Measurements from ENCODE around the gene CD34. TPM values are rescaled to one million over a fixed set of nuclear protein-coding genes. Genes with fewer than 3 reads are reported as not detected.

Gene CD34
- polyA plus RNA-seq, 4 donors, result 79.5 to 116 (median 99.1) TPM

DNA sequence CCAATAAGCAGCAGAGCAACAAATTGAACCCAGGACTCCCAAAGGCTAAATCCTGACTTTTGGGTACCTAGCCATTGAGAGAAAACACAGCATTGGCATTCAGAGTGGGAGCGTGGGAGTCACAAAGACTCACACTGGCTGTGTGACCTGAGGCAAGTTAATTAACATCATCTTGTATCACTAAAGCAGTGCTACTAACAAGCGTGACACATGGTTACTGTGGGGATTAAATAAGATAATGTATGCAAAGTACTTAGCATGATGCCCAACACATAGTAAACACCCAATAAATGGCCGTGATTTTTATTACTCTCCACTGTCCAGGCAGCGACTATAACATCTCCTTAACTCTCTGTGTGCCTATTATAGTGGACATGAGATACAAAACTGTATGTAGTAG, 73.3 kb downstream of the CD34 start:
- no peak for DNase-seq (ENCODE audit: low read depth in 4 of 4, low spot score in 2 of 4)

DNA sequence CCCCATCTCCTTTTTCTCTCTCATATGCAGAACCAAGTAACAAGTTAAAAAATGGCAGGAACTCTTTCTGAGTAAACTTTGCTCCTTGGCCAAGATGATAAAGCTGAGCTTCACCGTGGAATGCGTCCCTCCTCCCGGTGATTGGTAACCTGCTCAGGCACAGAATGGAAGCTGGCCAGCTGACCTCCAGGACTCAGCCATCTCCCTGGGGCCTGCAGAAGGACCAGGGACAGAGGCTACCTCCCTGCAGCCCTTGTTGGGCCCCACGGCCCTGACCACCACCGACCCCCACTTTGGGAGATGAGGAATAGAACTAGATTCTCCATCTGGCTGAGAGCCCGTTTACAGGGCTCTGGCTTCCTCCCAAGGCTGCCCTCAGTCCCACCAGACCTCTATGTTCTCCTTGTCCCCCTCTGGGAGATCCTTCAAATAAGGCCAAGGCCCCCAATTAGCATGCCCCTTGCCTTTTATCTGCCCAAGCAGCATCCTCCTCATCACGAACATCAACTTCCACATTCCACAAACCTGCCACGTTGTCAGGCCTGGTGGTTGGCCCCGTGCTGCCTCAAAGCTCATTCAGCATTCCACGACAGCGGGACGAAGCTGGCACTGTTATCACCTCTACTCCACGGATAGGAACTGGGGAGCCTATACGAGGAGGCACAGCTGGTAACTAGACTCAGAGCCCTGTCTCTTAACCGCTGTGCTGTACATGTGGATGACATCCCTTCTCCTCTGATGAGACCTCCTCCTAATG, 74.2 kb downstream of the CD34 start:
- DNase-seq (ENCODE audit: low read depth in 4 of 4, low spot score in 2 of 4), result no peak

DNA sequence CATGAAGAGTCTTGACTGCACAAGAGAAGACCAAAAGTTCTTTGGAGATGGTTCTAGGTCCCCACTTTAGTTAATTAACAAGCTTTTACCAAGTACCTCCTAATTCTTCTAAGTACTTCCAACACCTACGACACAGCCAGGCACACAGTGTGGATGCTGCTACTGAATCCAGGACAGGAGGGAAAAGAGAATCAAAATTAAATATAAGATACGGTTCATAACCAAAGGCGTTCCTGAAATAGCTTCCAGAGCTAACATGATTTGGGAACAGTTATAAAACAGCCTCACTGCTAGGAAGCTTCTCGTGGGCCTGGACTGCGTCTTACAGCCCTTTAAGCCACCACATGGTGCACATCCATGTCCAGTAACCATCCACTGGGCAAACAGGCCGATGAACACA, 75.0 kb downstream of the CD34 start:
- DNase-seq (ENCODE audit: low read depth in 4 of 4, low spot score in 2 of 4), result no peak

DNA sequence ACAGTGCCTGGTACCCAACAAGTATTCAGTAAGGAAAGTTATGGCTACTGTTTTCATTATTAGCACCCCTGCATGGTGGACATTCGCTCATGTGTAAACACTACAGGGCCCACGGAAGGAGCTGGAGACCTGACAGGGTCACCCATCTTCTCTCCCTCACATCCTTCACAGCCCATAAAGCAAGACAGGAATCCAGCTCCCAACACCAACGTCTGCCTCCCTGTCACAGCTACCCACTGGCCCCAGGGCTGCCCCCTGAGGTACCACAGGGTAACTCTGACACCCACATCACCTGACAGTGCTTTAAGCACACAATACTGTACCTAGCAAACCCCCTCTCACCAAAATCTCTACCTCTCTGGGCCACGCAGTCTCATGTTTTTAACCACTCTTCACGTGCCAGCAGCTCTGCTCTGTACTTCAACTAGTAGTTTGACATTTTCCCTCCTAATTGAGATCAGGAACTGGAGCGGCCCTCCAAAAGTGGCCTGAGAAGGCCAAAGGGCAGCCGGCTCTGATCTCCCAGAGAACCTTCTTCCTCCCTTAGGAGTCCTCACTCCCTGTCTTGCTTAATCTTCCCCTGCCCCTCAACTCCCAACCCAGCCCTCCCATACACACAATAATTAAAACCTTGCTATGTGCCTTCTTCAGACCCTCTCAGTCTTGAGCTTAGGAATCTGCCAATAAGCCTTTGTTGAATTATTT, 76.8 kb downstream of the CD34 start:
- no peak for DNase-seq (ENCODE audit: low read depth in 4 of 4, low spot score in 2 of 4)

DNA sequence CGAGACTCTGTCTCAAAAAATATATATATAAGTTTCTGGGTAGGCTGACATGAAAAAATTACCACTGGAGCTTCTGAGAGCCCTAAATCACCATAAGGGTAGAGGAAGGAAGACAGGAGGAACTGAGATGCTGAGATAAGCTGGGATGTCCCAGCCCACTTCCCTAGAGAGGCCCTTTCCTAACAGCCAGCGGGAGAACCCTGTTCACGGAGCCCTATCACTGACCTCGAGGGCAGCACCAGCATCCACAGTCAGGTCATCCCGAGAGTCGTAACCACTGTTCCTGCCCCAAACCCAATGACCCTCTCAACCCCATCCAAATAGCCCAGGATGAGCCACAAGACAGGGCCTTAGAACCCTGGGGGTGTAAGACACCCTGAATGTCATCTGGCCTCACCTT, 77.5 kb downstream of the CD34 start:
- no peak for DNase-seq (ENCODE audit: low read depth in 4 of 4, low spot score in 2 of 4)

DNA sequence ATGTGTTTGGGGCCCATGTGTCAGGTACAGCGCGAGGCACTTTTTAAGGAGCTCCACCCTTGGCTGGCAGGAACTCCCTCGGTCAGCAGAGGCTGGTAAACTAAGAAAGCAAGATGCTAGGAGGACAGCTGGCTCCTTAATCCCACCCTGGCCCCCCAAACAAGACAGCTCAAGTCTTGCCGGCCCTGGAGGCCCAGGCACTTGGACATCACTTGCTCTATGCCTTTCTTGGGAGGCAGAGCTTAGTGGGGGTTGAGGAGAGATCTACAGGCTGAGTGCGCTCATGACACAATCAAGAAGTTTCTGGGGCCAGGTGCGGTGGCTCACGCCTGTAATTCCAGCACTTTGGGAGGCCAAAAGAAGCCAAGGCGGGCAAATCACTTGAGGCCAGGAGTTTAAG, 78.1 kb downstream of the CD34 start:
- no peak for DNase-seq (ENCODE audit: low read depth in 4 of 4, low spot score in 2 of 4)

DNA sequence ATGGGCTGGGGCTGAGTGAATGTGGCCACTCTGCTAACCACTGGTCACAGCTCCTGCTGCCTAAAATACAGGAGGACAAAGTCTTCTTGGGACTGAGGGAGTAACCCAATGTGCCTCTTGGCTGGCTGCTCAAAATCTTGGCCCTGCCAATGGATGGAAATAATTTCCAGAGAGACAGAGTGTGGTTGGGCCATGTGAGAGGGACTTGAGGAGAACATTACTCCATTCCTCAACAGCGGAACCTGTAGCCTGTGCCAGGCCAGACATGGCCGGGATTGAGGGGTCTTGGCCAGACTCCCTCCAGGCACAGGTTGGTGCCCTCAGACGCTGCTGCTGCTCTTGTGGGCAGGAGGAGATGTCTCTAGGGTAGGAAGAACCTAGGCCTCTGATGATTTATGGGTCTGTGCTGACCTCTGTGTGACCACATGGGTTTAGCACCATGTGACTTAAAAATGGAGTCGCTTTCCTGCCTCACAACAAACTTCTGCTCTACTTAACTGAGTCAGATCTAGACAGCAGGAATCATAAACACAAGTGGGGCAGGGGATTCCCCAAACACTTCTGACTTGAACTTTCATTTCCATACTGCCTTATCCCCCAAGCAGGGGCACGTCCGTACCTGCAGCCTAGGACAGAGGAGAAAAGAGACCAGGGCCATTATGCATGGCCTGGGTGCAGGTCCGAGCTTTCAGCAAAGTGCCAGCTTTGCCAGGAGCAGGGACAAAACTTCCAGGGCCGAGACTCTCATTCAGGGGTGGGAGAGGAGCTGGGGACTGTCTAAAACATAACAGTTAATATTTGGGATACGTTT, 79.2 kb downstream of the CD34 start:
- no peak for DNase-seq (ENCODE audit: low read depth in 4 of 4, low spot score in 2 of 4)

Other genes starting within 250 kb of the CD34 start
- 100 to 1,000 TPM; 285 to 383 (median 318) TPM for gene CD46, start 159.1 kb downstream of the CD34 start, polyA plus RNA-seq (ENCODE audit: insufficient read length in 4 of 4)

All from left renal cortex interstitium (tissue), 4 donors.